Measurements from ENCODE around the gene KCND1. TPM values are rescaled to one million over a fixed set of nuclear protein-coding genes. Genes with fewer than 3 reads are reported as not detected.

KCND1 gene
- polyA plus RNA-seq, 3 donors: 4.9 TPM; not detected in 2

DNA sequence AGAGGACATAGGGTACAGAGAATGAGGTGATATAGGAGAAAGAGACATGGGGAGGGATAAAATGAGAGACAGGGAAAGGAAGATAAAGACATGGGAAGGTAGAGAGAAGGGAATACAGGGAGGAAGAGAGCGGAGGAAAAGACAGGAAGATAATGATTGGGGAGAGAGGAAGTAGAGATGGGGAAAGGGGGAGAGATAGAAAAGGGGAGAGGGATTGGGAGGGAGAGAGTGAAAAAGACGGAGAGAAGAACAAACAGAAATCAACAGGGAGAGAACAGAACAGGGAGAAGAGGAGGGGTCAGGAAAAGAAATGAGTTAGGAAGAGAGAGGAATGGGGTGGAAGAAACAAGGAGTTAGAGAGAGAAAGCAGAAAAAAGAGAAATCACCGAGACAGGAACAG is 25.8 kb upstream of the KCND1 start:
- peaks cover 0 to 11% (median 0%) of the 10 kb centered on the region in 7 donors for H3K9me3 Mint-ChIP-seq

DNA sequence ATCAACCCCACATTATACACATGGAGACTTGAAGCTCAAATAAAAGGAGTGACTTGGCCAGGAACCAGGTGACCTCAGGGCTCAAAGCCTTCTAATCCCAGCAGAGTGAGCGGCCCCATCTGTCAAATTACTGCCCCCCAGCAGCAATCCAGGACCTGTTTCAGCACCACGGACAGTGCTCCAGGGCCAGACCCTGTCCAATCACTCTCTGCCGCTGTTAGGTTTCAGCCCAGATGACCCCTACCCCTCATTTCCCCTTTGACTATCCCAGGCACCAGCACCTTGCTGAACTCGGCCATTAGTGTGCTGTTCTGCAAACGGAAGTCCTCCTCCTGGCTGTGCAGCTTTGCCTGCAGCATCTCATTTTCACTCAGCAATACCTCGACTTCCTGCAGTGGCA is 25.3 kb upstream of the KCND1 start:
- H3K4me1 Mint-ChIP-seq: peaks cover 20% of the 10 kb centered on the region
- H3K27ac ChIP-seq (ENCODE audit: low read depth in 1 of 2, low read length in 2 of 2): no peak overlapping the region
- no peak for DNase-seq
- peaks cover 54 to 68% of the 10 kb centered on the region in 2 donors for H3K36me3 Mint-ChIP-seq
- no peak overlapping the region for H3K4me2 ChIP-seq (replicated peaks; ENCODE audit: extremely low read depth, low read length, poor library complexity, severe bottlenecking)
- H3K9me3 ChIP-seq (replicated peaks in 1 of 2; ENCODE audit: control insufficient read depth in 1 of 2, insufficient read depth in 1 of 2, low read length in 2 of 2): peaks cover 0 to 4% of the 10 kb centered on the region in 2 donors
- peaks cover 49 to 73% of the 10 kb centered on the region in 2 donors for H3K36me3 ChIP-seq (replicated peaks in 1 of 2; ENCODE audit: control insufficient read depth in 1 of 2, insufficient read depth in 2 of 2, low read length in 2 of 2)
- peak overlapping the region in 1 of 7 donors; percentile 41 for H3K27ac Mint-ChIP-seq
- peaks cover 9 to 10% of the 10 kb centered on the region in 2 donors for H3K4me1 ChIP-seq (ENCODE audit: control insufficient read depth in 1 of 2, insufficient read depth in 2 of 2, low read length in 2 of 2)
- no peak overlapping the region for H3K9ac ChIP-seq (ENCODE audit: insufficient read depth, low read length, poor library complexity, severe bottlenecking)
- H4K20me1 ChIP-seq (ENCODE audit: insufficient read depth, low read length): peaks cover 29% of the 10 kb centered on the region
- H3K4me3 Mint-ChIP-seq: no peak overlapping the region
- WGBS (ENCODE audit: insufficient coverage): 97% methylated on average over 4 of the region's 6 CpGs
- peaks cover 0 to 9% (median 0%) of the 10 kb centered on the region in 7 donors for H3K9me3 Mint-ChIP-seq
- H3K27me3 ChIP-seq (ENCODE audit: control insufficient read depth in 2 of 2, insufficient read depth in 2 of 2, low read length in 2 of 2): no peaks in the 10 kb centered on the region
- H3K4me3 ChIP-seq (replicated peaks in 1 of 3; ENCODE audit: low read depth in 2 of 3, low read length in 3 of 3): no peak overlapping the region
- intact Hi-C loops (cut with micrococcal nuclease): no loop called here
- peaks cover 39% of the 10 kb centered on the region for H3K79me2 ChIP-seq (ENCODE audit: insufficient read depth, low read length)
- peaks cover 0 to 7% (median 0%) of the 10 kb centered on the region in 3 donors for H3K27me3 Mint-ChIP-seq (ENCODE audit: low read depth in 3 of 3)
- no peak for TF ChIP-seq CTCF (IDR thresholded peaks at IDR 0.05)
- H2AFZ ChIP-seq (ENCODE audit: insufficient read depth, low read depth, low read length, poor library complexity, severe bottlenecking): no peak overlapping the region

More for the DNA sequence above, 25.8 kb upstream of the KCND1 start:
- Histone ChIP-seq H3K79me2 (ENCODE audit: insufficient read depth, low read length) (peaks cover 40% of the 10 kb centered on the region), H3K27me3 (ENCODE audit: control insufficient read depth in 2 of 2, insufficient read depth in 2 of 2, low read length in 2 of 2) (no peaks in the 10 kb centered on the region), H4K20me1 (ENCODE audit: insufficient read depth, low read length) (peaks cover 29% of the 10 kb centered on the region), H3K4me3 (replicated peaks in 1 of 3; ENCODE audit: low read depth in 2 of 3, low read length in 3 of 3) (no peak overlapping the region), H3K27ac (ENCODE audit: low read depth in 1 of 2, low read length in 2 of 2) (no peak overlapping the region), H3K4me1 (ENCODE audit: control insufficient read depth in 1 of 2, insufficient read depth in 2 of 2, low read length in 2 of 2) (peaks cover 9 to 10% of the 10 kb centered on the region in 2 donors), H3K9me3 (replicated peaks in 1 of 2; ENCODE audit: control insufficient read depth in 1 of 2, insufficient read depth in 1 of 2, low read length in 2 of 2) (peaks cover 0 to 8% of the 10 kb centered on the region in 2 donors), H3K9ac (ENCODE audit: insufficient read depth, low read length, poor library complexity, severe bottlenecking) (no peak overlapping the region), H3K36me3 (replicated peaks in 1 of 2; ENCODE audit: control insufficient read depth in 1 of 2, insufficient read depth in 2 of 2, low read length in 2 of 2) (peaks cover 44 to 68% of the 10 kb centered on the region in 2 donors), H3K4me2 (replicated peaks; ENCODE audit: extremely low read depth, low read length, poor library complexity, severe bottlenecking) (no peak overlapping the region), H2AFZ (ENCODE audit: insufficient read depth, low read depth, low read length, poor library complexity, severe bottlenecking) (no peak overlapping the region)
- no peak overlapping the region for H3K4me3 Mint-ChIP-seq
- peaks cover 0 to 7% (median 0%) of the 10 kb centered on the region in 3 donors for H3K27me3 Mint-ChIP-seq (ENCODE audit: low read depth in 3 of 3)
- H3K27ac Mint-ChIP-seq: peak overlapping the region in 4 of 7 donors; percentile 20 to 69 (median 44)
- no peak for TF ChIP-seq CTCF (IDR thresholded peaks at IDR 0.05)
- DNase-seq: no peak
- H3K4me1 Mint-ChIP-seq: peaks cover 20% of the 10 kb centered on the region
- WGBS (ENCODE audit: insufficient coverage): 82% methylated on average over 2 of the region's 3 CpGs
- intact Hi-C loops (cut with micrococcal nuclease): no loop called here
- H3K36me3 Mint-ChIP-seq: peaks cover 51 to 64% of the 10 kb centered on the region in 2 donors
